ENCODE measurements around the gene PDPK1.

The PDPK1 gene

DNA sequence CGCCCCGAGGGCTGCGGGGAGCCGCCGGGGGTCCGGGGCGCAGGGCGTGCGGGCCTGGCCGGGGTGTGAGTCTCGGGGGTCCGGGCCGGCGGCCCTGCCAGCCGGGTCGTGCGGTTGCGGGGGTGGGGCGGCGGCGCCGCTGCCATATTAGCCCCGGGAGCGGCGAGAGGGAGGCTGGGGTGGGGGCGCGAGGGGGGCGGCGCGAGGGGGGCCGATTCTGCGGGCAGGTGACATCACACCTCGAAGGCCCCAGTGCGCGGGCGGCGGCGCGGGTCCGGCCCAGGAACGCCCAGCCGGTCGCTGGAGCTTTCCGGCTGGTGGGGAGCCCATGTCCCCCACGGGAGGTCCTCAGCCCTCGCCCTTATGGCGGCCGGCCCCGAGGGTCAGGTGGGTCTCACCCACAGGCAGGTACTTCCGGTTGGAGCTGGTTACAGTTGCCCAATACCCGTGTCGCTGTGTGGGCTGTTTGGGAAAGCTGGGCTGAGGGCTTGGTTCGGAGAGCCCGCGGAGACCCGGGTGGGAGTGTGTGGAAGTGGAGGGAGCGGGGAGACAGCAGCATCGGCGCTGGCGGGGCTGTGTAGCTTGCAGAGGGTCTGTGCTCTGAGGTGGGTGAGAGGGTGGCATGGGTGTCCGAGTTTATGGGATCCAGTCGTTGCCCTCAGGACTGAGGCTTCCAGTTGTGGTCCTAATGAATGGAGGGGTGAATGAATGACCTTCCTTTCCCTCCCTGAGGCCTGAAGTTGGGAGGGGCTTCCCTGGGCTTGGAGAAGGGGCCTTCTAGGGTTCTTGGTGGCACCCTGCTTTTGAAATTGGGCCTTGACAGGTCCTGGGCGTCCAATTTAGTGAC, 23.3 kb upstream of the PDPK1 start:
- no peak for DNase-seq
- H3K4me3 ChIP-seq (ENCODE audit: low read depth, low read length): peak overlapping the region; percentile 73
- peak overlapping the region; percentile 92 for H3K27ac ChIP-seq
- H3K36me3 ChIP-seq: peaks cover 29% of the 10 kb centered on the region
- H3K27me3 ChIP-seq (ENCODE audit: insufficient read depth, low read depth, severe bottlenecking): no peaks in the 10 kb centered on the region
- TF ChIP-seq, protein P1, sequence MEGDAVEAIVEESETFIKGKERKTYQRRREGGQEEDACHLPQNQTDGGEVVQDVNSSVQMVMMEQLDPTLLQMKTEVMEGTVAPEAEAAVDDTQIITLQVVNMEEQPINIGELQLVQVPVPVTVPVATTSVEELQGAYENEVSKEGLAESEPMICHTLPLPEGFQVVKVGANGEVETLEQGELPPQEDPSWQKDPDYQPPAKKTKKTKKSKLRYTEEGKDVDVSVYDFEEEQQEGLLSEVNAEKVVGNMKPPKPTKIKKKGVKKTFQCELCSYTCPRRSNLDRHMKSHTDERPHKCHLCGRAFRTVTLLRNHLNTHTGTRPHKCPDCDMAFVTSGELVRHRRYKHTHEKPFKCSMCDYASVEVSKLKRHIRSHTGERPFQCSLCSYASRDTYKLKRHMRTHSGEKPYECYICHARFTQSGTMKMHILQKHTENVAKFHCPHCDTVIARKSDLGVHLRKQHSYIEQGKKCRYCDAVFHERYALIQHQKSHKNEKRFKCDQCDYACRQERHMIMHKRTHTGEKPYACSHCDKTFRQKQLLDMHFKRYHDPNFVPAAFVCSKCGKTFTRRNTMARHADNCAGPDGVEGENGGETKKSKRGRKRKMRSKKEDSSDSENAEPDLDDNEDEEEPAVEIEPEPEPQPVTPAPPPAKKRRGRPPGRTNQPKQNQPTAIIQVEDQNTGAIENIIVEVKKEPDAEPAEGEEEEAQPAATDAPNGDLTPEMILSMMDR (IDR thresholded peaks at IDR 0.05; ENCODE audit: low read depth, low read length): no peak
- H3K9me3 ChIP-seq (ENCODE audit: severe bottlenecking): no peaks in the 10 kb centered on the region

GRCh38 chr16:2515180-2515851, 22.5 kb upstream of the PDPK1 start:
- DNase-seq: no peak
- H3K36me3 ChIP-seq: peaks cover 30% of the 10 kb centered on the region
- peak overlapping the region; percentile 73 for H3K4me3 ChIP-seq (ENCODE audit: low read depth, low read length)
- TF ChIP-seq, protein P1 (IDR thresholded peaks at IDR 0.05; ENCODE audit: low read depth, low read length): no peak
- no peaks in the 10 kb centered on the region for H3K27me3 ChIP-seq (ENCODE audit: insufficient read depth, low read depth, severe bottlenecking)
- peak overlapping the region; percentile 54 for H3K27ac ChIP-seq
- H3K9me3 ChIP-seq (ENCODE audit: severe bottlenecking): no peaks in the 10 kb centered on the region

DNA sequence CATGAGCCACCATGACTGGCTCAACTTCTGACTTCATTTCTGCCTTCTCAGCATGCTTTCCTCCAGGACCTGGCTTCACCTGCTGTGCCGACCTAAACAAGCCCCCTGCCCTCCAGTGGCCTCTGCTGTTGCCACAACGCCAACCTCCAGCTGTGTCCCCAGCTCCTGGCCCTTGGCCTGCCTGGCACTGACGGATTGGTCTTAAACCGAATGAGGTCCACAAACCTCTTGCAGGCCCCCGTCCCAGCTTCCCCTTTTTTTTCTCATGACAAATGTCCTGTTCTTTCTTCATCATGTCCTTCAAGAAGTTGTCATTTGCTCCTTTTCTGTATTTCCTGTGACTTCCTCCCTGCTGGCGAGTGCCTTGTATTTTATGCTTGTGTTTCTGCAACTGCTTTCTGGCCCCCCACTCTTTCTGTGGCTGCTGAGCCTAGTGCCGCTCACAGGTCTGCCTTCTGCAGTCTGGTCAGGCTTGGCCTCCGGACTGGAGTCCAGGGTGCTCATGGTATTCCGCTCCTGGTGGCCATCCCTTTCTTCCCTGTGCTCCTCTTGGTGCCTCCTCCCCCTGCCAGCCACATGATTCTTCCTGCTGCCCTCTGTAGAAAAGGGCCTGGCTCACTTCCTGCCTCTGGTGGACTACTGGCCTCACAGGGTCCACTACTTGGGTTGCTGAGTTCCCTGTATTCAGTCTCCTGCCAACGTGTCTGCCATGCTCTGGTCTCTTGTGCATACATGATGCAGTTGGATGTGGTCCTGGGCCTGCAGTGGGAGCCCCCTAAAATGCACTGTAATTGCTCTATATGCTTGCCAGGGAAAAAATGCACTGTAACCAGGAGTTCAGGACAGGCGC, 21.2 kb upstream of the PDPK1 start:
- TF ChIP-seq, protein P1 (IDR thresholded peaks at IDR 0.05; ENCODE audit: low read depth, low read length): no peak

DNA sequence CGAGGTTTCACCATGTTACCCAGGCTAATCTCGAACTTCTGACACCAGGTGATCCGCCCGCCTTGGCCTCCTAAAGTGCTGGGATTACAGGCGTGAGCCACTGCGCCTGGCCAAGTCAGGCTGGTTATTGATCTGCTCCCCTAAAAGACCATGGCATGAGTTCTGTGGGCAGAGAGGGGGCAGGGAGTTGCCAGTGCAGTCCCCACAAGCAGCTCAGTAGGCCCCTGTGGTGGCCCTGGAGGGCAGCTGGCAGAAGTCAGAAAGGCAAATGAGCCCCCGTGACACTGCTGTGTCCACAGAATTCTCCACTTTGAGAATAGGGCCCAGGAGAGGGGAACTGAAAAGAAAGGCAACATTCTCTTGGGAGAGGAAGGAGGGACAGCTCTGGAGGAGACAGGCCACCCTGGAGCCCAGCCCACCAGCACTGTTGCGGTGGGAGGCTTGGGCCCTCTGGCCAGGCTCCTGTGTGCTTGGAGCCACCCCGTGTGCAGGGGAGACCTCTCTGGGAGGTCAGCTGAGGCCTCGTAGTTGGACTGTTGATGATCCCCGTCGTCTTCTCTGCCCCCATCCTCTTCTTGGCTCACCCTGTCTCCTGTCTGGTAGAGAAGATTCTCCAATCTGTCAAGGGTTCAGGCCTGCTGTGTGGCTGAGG, 19.7 kb upstream of the PDPK1 start:
- H3K9me3 ChIP-seq (ENCODE audit: severe bottlenecking): no peaks in the 10 kb centered on the region
- TF ChIP-seq, protein P1 (IDR thresholded peaks at IDR 0.05; ENCODE audit: low read depth, low read length): no peak
- no peak overlapping the region for H3K4me3 ChIP-seq (ENCODE audit: low read depth, low read length)
- peaks cover 45% of the 10 kb centered on the region for H3K36me3 ChIP-seq
- no peaks in the 10 kb centered on the region for H3K27me3 ChIP-seq (ENCODE audit: insufficient read depth, low read depth, severe bottlenecking)
- no peak overlapping the region for H3K27ac ChIP-seq
- no peak for DNase-seq

More for the DNA sequence above, 21.2 kb upstream of the PDPK1 start:
- H3K4me3 ChIP-seq (ENCODE audit: low read depth, low read length): no peak overlapping the region
- H3K36me3 ChIP-seq: peaks cover 37% of the 10 kb centered on the region
- no peak for DNase-seq
- H3K9me3 ChIP-seq (ENCODE audit: severe bottlenecking): no peaks in the 10 kb centered on the region
- H3K27ac ChIP-seq: no peak overlapping the region
- H3K27me3 ChIP-seq (ENCODE audit: insufficient read depth, low read depth, severe bottlenecking): no peaks in the 10 kb centered on the region
